ENCODE measurements around the gene DNASE2.
A peak's percentile ranks its signal among the peaks of the same experiment; 100 is the strongest.
"Not testable (repeated sequence)": the region's sequence is repeated elsewhere in the genome, so short reads cannot be mapped to it uniquely, and the experiment has no call there.

Gene DNASE2

GRCh38 chr19:12864143-12864542 lies 17.1 kb downstream of the DNASE2 start:
- DNase-seq: no peak

DNA sequence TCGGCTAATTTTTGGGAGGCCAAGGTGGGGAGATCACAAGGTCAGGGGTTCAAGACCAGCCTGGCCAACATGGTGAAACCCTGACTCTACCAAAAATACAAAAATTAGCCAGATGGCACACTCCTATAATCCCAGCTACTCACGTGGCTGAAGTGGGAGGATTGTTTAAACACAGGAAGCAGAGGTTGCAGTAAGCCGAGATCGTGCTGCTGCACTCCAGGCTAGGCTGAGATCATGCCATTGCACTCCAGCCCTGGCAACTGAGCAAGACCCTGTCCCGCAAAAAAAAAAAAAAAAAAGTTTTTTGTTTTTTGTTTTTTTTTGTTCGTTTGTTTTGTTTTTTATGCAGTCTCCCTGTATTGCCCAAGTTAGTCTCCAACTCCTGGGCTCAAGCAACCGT lies 21.7 kb downstream of the DNASE2 start:
- DNase-seq: no peak

- no peak for DNase-seq
Observed at GRCh38 chr19:12858041-12858928, 23.0 kb downstream of the DNASE2 start.

DNA sequence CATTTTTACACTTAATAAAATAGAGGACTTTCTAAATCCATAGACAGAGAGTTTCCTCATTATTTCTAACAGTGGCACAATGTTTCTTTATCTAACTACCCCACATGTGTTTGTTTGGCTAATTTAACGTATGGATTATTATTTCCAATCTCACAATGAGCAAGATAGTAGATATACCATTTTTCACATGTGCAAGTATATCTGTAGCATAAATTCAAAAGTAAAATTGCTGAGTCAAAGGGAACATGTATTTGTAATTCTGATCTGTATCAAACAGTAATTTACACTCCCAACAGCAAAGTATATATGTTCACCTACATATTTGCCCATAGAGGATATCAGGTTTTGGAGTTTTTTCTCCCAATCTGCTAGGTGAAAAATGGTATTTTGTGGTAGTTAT lies 24.6 kb downstream of the DNASE2 start:
- no peak for DNase-seq

GRCh38 chr19:12847159-12848139 lies 33.8 kb downstream of the DNASE2 start:
- DNase-seq: peak; percentile 22

- not testable (repeated sequence) for DNase-seq
Observed at GRCh38 chr19:12846613-12847012, 34.6 kb downstream of the DNASE2 start.

DNA sequence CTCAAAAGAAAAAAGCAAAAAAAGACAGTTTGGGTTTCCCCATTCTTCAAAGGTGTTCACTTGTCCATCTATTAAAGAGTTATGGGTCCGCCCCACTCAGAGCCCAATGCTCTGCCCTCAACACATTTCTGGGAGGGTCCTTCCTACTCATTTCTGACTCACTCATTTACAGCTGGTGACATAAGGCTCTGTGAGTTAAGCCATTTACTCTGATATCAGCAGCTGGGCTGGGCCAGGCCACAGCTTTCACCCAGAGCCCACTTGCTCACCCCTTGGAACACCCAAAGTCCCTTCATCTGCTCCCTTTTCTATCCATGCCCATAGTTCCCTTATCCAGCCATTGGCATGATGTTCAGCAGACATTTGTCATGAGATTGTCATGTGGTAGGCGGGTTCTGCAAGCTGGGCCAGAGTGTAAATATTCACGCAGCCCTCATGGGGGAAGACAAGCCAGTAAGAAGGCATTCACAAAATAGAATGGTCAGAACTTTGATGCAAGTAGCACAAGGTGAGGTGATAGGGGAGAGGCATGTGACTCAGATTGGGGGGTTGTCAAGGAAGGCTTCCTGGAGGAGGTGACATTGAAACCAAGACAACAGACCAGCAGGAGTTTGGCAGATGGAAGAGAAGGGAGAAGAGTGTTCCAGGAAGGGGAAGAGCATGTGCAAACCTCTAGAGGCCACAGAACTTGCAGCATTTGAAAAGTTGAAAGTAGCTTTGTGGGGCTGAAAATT lies 37.1 kb downstream of the DNASE2 start:
- no peak for DNase-seq

DNA sequence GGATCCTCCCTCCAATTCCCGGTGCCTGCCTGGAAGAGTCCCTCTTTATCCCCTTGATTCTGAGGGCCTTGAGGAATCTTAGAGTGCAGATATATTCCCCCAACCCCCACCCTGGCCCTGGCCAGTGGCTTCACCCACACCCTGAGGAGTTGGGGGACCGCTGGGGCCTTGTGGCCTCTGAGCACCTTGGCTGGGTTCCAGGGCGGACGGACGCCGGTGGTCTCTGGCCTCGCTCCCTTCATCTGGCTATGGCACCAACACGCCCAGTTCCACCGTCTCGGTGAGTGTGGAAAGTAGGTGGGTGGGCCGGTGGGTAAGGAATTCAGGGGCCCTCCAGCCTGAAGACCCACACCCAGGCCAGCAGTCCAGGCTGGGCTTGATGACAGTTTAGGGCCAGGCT lies 37.9 kb downstream of the DNASE2 start:
- no peak for DNase-seq

DNA sequence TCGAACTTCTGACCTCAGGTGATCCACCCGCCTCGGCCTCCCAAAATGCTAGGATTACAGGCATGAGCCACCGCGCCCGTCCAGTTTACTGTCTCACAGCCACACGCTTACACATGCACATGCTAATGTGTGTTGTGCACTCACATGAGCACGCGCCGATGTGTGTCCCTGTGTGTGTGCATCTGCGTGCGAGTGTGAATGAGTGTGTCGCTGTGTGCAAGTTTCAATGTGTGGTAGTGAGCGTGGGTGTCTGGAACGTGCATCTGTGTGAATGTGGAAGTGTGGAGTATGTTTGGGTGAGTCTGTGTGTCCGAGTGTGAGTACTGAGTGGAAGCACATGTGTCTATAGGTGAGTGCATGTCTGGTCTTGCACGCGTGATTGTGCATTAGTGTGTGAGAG lies 38.7 kb downstream of the DNASE2 start:
- DNase-seq: no peak

DNA sequence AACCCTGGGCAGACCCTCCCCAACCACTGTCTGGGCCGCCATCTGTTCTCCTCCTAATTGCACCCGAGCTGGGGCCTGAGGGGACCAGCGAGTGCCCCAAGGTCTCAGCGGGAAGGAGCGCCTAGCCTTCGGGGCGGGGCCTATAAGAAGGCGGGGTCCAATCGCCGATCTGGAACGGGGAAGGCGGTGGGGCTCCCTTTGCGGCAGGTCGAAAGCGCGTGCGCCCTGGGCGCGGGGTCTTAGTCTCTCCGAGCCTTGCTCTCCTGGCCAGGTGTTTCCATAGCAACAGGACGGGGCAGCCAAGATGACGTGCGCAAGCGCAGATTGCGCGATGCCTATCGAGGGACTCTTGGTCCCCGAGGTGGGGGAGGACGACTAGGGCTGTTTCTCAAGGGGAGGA lies 40.2 kb downstream of the DNASE2 start:
- DNase-seq: no peak

GRCh38 chr19:12840091-12841079 lies 40.9 kb downstream of the DNASE2 start:
- DNase-seq: no peak

DNA sequence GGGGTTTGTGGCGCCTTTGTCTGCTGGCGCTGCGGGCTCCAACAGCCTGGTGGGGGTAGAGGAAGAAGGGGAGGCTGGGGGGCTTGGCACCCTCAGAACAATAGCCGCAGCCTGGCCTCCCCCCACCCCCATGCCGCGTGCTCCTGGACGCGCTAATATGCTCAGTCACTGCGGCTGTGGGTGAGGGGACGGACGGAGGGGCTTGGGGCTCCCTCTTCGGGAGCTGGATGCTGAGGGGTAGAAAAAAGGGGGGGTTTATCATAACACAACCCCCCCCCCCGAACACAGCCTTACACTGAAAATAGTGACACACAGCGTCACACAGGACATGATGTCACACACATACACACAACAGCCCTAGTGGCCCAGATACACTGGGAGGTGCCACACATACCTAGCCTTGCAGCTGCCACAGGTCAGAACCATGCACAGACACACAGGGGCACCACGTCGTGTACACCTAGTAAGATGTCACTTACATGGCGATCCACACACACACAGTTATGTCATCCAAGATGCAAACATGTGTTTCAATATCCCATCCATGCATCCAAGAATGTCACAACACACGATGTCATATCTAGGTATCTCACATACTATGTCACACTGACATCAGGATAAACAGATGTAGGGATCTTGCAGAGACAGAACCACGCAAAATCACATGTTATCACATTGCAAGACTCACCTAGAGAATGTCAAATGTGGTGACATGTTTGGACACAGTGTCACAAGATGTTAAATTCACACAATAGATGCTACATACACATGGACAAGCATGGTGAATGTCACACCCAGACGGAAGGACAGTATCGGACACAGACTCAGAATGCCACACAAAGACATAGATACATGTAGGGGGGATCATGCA lies 42.1 kb downstream of the DNASE2 start:
- no peak for DNase-seq

- DNase-seq: peak; percentile 35
Observed at GRCh38 chr19:12838182-12838885, 42.9 kb downstream of the DNASE2 start, which contains the start of gene MAST1. MAST1 (plus strand) TSS chr19:12838515; CDS start chr19:12838573, 58 bp downstream.

DNA sequence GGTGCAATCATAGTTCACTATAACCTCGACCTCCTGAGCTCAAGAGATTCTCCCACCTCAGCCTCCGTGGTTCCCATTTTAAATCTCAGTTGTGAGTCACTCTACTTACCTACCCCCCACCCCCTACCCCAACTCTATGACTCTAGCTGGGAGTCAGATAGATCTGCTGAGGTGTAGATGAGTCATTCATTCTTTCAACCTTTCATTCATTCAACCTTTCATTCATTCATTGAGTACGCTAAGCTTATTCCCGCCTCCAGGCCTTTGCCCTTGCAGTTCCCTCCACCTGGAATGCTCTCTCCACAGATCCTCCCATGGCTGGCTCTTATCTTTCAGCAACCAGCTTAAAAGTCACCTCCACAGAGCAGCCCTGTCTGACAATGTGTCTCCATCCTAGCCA lies 44.0 kb downstream of the DNASE2 start:
- no peak for DNase-seq

DNA sequence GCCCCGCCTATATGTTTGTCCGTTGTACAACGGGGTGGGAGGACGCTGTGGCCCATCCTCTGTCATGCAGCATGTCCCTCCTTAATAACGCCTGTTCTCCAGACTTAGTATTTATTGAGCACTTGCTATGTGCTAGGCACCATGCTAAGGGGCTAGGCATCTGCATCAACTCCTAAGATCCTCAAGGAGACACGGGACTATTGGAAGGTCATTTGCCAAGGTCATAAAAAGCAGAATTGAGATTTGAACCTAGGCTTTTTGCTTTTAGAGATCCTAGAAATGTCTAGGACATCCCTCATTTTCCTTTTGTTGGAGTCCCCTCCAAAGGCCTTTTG lies 44.8 kb downstream of the DNASE2 start:
- no peak for DNase-seq

DNA sequence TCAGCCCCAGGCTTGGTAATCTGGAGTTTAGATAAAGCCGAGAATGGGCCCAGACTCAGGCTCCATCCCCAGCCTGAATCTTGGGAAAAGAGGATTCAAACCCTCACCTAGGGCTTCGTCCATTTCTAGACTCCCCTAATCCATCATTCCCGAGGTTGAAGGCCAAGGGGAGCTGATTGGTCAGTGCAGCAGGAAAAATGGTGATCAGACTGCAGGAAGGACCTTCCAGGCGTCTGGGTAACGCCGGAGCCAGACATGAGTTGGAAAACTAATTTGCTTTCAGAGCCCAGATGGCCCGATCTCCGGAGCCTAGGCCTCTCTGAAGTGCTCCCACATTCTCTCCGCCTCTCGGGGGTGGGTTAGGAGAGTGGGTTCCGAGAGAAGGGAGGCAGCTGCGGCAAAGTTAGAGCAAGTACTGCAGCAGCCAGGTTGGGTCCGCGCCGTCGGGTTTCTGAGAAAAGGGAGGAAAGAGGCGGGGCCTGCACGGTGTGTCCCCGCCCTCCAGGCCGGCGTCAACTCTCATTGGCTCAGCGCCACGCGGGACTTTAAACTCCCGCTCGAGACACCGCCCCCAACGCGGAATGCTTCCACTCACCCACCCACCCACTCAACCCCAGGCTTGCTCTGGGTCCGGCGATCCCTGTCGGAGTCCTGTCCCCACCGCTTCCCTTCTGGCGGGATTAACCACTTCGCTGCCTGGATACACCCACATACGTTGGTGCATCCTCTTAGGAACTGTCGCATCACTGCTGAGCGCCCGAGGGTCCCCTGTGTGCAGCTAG lies 46.1 kb downstream of the DNASE2 start:
- peak; percentile 25 for DNase-seq

GRCh38 chr19:12834566-12834943 lies 46.7 kb downstream of the DNASE2 start, which contains the start of gene RTBDN:
RTBDN (minus strand) TSS chr19:12834579; CDS start chr19:12829979, 4,600 bp downstream.
- no peak for DNase-seq

- DNase-seq: peak; percentile 12
Observed at GRCh38 chr19:12833738-12834565, 47.3 kb downstream of the DNASE2 start.

Measured in NCI-H748 treated with DMSO at 0.1 percent for 48 hours (cell line).